Measurements from ENCODE around the gene MTF1. TPM values are rescaled to one million over a fixed set of nuclear protein-coding genes. Genes with fewer than 3 reads are reported as not detected.

Gene MTF1
- total RNA-seq, 1 donor from 2014 or later: 11.3 TPM

- intact Hi-C loops (cut with micrococcal nuclease): no loop called here
- Histone ChIP-seq H3K4me1 (peaks cover 50% of the 10 kb centered on the region), H3K27ac (replicated peaks) (peak overlapping the region; percentile 98), H3K36me3 (peaks cover 31% of the 10 kb centered on the region), H3K27me3 (ENCODE audit: low read depth) (no peaks in the 10 kb centered on the region), H3K4me3 (peak overlapping the region; percentile 88), H3K9me3 (replicated peaks) (no peaks in the 10 kb centered on the region)
- no peak for TF ChIP-seq CTCF (IDR thresholded peaks at IDR 0.05; ENCODE audit: borderline replicate concordance)
- DNase-seq: peak; percentile 63
Observed at GRCh38 chr1:37808369-37809319, 50.7 kb downstream of the MTF1 start.

GRCh38 chr1:37807555-37808368, 51.6 kb downstream of the MTF1 start, which contains the start of the genes C1orf122 and YRDC:
Gene C1orf122, plus strand, starts transcription at chr1:37807790. Its CDS starts 615 bp downstream, at chr1:37808405.
Gene YRDC, minus strand, starts transcription at chr1:37808208. Its CDS starts 28 bp downstream, at chr1:37808180.
- intact Hi-C loops (cut with micrococcal nuclease): no loop called here
- DNase-seq: peak; percentile 96
- H3K27ac ChIP-seq (replicated peaks): peak within 1 kb of the TSS; percentile 98
- H3K9me3 ChIP-seq (replicated peaks): no peaks in the 10 kb centered on the region
- no peaks in the 10 kb centered on the region for H3K27me3 ChIP-seq (ENCODE audit: low read depth)
- H3K4me3 ChIP-seq: peak within 1 kb of the TSS; percentile 88
- peaks cover 40% of the 10 kb centered on the region for H3K36me3 ChIP-seq
- no peak for TF ChIP-seq CTCF (IDR thresholded peaks at IDR 0.05; ENCODE audit: borderline replicate concordance)
- peaks cover 50% of the 10 kb centered on the region for H3K4me1 ChIP-seq

- no peak for DNase-seq
- Histone ChIP-seq H3K4me1 (peaks cover 50% of the 10 kb centered on the region), H3K36me3 (peaks cover 46% of the 10 kb centered on the region), H3K4me3 (peak overlapping the region; percentile 88), H3K27ac (replicated peaks) (peak overlapping the region; percentile 98), H3K9me3 (replicated peaks) (no peaks in the 10 kb centered on the region), H3K27me3 (ENCODE audit: low read depth) (no peaks in the 10 kb centered on the region)
- no peak for TF ChIP-seq CTCF (IDR thresholded peaks at IDR 0.05; ENCODE audit: borderline replicate concordance)
- intact Hi-C loops (cut with micrococcal nuclease): no loop called here
Observed at GRCh38 chr1:37807220-37807554, 52.2 kb downstream of the MTF1 start.

- H3K4me1 ChIP-seq: peaks cover 15% of the 10 kb centered on the region
- H3K4me3 ChIP-seq: no peak overlapping the region
- no peak for TF ChIP-seq CTCF (IDR thresholded peaks at IDR 0.05; ENCODE audit: borderline replicate concordance)
- H3K9me3 ChIP-seq (replicated peaks): no peaks in the 10 kb centered on the region
- no peaks in the 10 kb centered on the region for H3K27me3 ChIP-seq (ENCODE audit: low read depth)
- H3K27ac ChIP-seq (replicated peaks): no peak overlapping the region
- no peak for DNase-seq
- H3K36me3 ChIP-seq: peaks cover 52% of the 10 kb centered on the region
- intact Hi-C loops (cut with micrococcal nuclease): no loop called here
Observed at GRCh38 chr1:37802439-37802838, 57.0 kb downstream of the MTF1 start.

- H3K9me3 ChIP-seq (replicated peaks): no peaks in the 10 kb centered on the region
- DNase-seq: no peak
- TF ChIP-seq CTCF (IDR thresholded peaks at IDR 0.05; ENCODE audit: borderline replicate concordance): no peak
- peaks cover 23% of the 10 kb centered on the region for H3K4me1 ChIP-seq
- H3K27ac ChIP-seq (replicated peaks): no peak overlapping the region
- intact Hi-C loops (cut with micrococcal nuclease): no loop called here
- H3K36me3 ChIP-seq: peaks cover 14% of the 10 kb centered on the region
- no peaks in the 10 kb centered on the region for H3K27me3 ChIP-seq (ENCODE audit: low read depth)
- H3K4me3 ChIP-seq: no peak overlapping the region
Observed at GRCh38 chr1:37797750-37798345, 61.5 kb downstream of the MTF1 start.

All from left ventricle myocardium inferior (tissue), 1 donor.